HepG2 (cell line): ENCODE data around the gene LTA. TPM values are rescaled to one million over a fixed set of nuclear protein-coding genes. Genes with fewer than 3 reads are reported as not detected.
A peak's percentile ranks its signal among the peaks of the same experiment; 100 is the strongest.

Experiments used
- AKAP8 ChIP-seq: sonication (generic); formaldehyde crosslinking; IDR thresholded peaks from 2 replicates; pipeline ENCODE4 v1.5.1; 2020; ENCODE audit warnings: mild to moderate bottlenecking, missing genetic modification reagents
- ERF ChIP-seq: IDR thresholded peaks from 2 replicates; pipeline ENCODE4 v1.6.1; 2018; ENCODE audit warnings: missing biosample characterization, missing genetic modification reagents
- FOXA1 ChIP-seq, 2 experiments: fragments of 450-650 bp in 1 of 2; sonication (generic) in 1 of 2; formaldehyde crosslinking in 1 of 2; IDR thresholded peaks; 2 replicates each; pipeline versions ENCODE4 v1.4.0 to v1.6.1; 2016 to 2020; ENCODE audit warnings: missing genetic modification reagents in 1 of 2
- HOXA3 ChIP-seq: sonication (generic); formaldehyde crosslinking; IDR thresholded peaks from 2 replicates; pipeline ENCODE4 v1.5.0; 2020; ENCODE audit warnings: missing genetic modification reagents
- KDM5A ChIP-seq: fragments of 200-600 bp; sonication (generic); IDR thresholded peaks from 2 replicates; pipeline ENCODE4 v1.7.0; 2018; ENCODE audit warnings: antibody characterized with exemption, mild to moderate bottlenecking, low read length, borderline replicate concordance
- KDM5B ChIP-seq: sonication (generic); formaldehyde crosslinking; IDR thresholded peaks from 2 replicates; pipeline ENCODE4 v1.4.0; 2020; ENCODE audit warnings: missing genetic modification reagents, mild to moderate bottlenecking, borderline replicate concordance
- MTF1 ChIP-seq: sonication (generic); formaldehyde crosslinking; IDR thresholded peaks from 2 replicates; pipeline ENCODE4 v1.5.0; 2020; ENCODE audit warnings: missing genetic modification reagents
- MZF1 ChIP-seq: sonication (generic); formaldehyde crosslinking; IDR thresholded peaks from 2 replicates; pipeline ENCODE4 v1.8.1; 2023; ENCODE audit warnings: mild to moderate bottlenecking, missing genetic modification reagents, borderline replicate concordance
- NONO ChIP-seq, 2 experiments: fragments of 450-650 bp in 1 of 2; sonication (generic) in 1 of 2; formaldehyde crosslinking in 1 of 2; IDR thresholded peaks in 1 of 2; conservative IDR thresholded peaks in 1 of 2; 2 replicates each; pipeline versions ENCODE4 v1.6.1 to v1.8.0; 2017 to 2022; ENCODE audit warnings: mild to moderate bottlenecking in 1 of 2, missing genetic modification reagents in 1 of 2, moderate library complexity in 1 of 2
- SIX1 ChIP-seq: sonication (generic); formaldehyde crosslinking; IDR thresholded peaks from 2 replicates; pipeline ENCODE4 v1.4.0; 2020; ENCODE audit warnings: missing genetic modification reagents, borderline replicate concordance
- TEAD3 ChIP-seq: optimal IDR thresholded peaks from 2 replicates; pipeline ENCODE3; 2016; ENCODE audit warnings: borderline replicate concordance
- ZFP37 ChIP-seq: sonication (generic); formaldehyde crosslinking; IDR thresholded peaks from 2 replicates; pipeline ENCODE4 v1.4.0; 2020; ENCODE audit warnings: missing genetic modification reagents, borderline replicate concordance
- ZMYM2 ChIP-seq: sonication (generic); formaldehyde crosslinking; IDR thresholded peaks from 2 replicates; pipeline ENCODE4 v1.8.0; 2022; ENCODE audit warnings: mild to moderate bottlenecking, missing genetic modification reagents
- ZNF260 ChIP-seq: sonication (generic); formaldehyde crosslinking; IDR thresholded peaks from 2 replicates; pipeline ENCODE4 v1.4.0; 2020; ENCODE audit warnings: missing genetic modification reagents, low read depth, mild to moderate bottlenecking, borderline replicate concordance
- ZNF274 ChIP-seq: sonication (generic); formaldehyde crosslinking; IDR thresholded peaks from 2 replicates; pipeline ENCODE4 v1.5.1; 2020; ENCODE audit warnings: mild to moderate bottlenecking, missing genetic modification reagents
- ZNF326 ChIP-seq: sonication (generic); formaldehyde crosslinking; IDR thresholded peaks from 2 replicates; pipeline ENCODE4 v1.4.0; 2020; ENCODE audit warnings: missing genetic modification reagents, borderline replicate concordance
- ZNF333 ChIP-seq: sonication (generic); formaldehyde crosslinking; IDR thresholded peaks from 2 replicates; pipeline ENCODE4 v1.4.0; 2020; ENCODE audit warnings: mild to moderate bottlenecking, missing genetic modification reagents, borderline replicate concordance
- ZNF556 ChIP-seq: sonication (generic); formaldehyde crosslinking; IDR thresholded peaks from 2 replicates; pipeline ENCODE4 v1.4.0; 2020; ENCODE audit warnings: mild to moderate bottlenecking, missing genetic modification reagents, borderline replicate concordance
- ZNF558 ChIP-seq: sonication (generic); formaldehyde crosslinking; IDR thresholded peaks from 2 replicates; pipeline ENCODE4 v1.9.0; 2022; ENCODE audit warnings: mild to moderate bottlenecking, missing genetic modification reagents, borderline replicate concordance
- ZNF703 ChIP-seq: sonication (generic); formaldehyde crosslinking; IDR thresholded peaks from 2 replicates; pipeline ENCODE4 v1.5.1; 2020; ENCODE audit warnings: missing genetic modification reagents, mild to moderate bottlenecking, moderate library complexity, borderline replicate concordance
- ZNF780A ChIP-seq: sonication (generic); formaldehyde crosslinking; IDR thresholded peaks from 2 replicates; pipeline ENCODE4 v1.8.0; 2022; ENCODE audit warnings: mild to moderate bottlenecking, missing genetic modification reagents, moderate library complexity
- ZSCAN12 ChIP-seq: sonication (generic); formaldehyde crosslinking; IDR thresholded peaks from 2 replicates; pipeline ENCODE4 v1.9.0; 2021; ENCODE audit warnings: mild to moderate bottlenecking, missing genetic modification reagents
- polyA plus RNA-seq, 8 experiments: library from polyadenylated mRNA; depleted of rRNA in 3 of 8; stranded (reverse) in 7 of 8; unstranded in 1 of 8; fragments of >200 nt; fragmentation: Illumina TruSeq in 4 of 8; extraction: Trizol in 4 of 8; gene quantifications; 2 replicates each; pipeline versions ENCODE4 v1.2.1 to v1.2.3, GENCODE V29; 2011 to 2016; ENCODE audit warnings: low read depth in 4 of 8, missing spikeins in 1 of 8, mixed read lengths in 1 of 8; ENCODE audit not compliant: insufficient read depth in 1 of 8
- total RNA-seq, 5 experiments: library from RNA; depleted of rRNA; stranded (reverse); fragments of >200 nt; fragmentation: Illumina TruSeq; extraction: Trizol; gene quantifications; 2 replicates each; pipeline ENCODE4 v1.2.3, GENCODE V29; 2016; ENCODE audit warnings: low read depth in 1 of 5
- TF ChIP-seq, protein P1 (sequence below): sonication (generic); formaldehyde crosslinking; IDR thresholded peaks from 2 replicates; pipeline ENCODE4 v1.4.0; 2020; ENCODE audit warnings: missing genetic modification reagents
- TF ChIP-seq, protein P2 (sequence below): sonication (generic); formaldehyde crosslinking; IDR thresholded peaks from 2 replicates; pipeline ENCODE4 v1.8.1; 2023; ENCODE audit warnings: mild to moderate bottlenecking, inconsistent platforms, moderate library complexity, missing genetic modification reagents, borderline replicate concordance
- TF ChIP-seq, protein P3 (sequence below): sonication (generic); formaldehyde crosslinking; IDR thresholded peaks from 2 replicates; pipeline ENCODE4 v1.8.1; 2023; ENCODE audit warnings: mild to moderate bottlenecking, missing genetic modification reagents

The LTA gene
- total and polyA plus RNA-seq, 2 of the 13 experiments (the other 11 are each of a cell fraction or from before 2014, with no cell fraction given): 0.09 TPM; not detected in 1

DNA sequence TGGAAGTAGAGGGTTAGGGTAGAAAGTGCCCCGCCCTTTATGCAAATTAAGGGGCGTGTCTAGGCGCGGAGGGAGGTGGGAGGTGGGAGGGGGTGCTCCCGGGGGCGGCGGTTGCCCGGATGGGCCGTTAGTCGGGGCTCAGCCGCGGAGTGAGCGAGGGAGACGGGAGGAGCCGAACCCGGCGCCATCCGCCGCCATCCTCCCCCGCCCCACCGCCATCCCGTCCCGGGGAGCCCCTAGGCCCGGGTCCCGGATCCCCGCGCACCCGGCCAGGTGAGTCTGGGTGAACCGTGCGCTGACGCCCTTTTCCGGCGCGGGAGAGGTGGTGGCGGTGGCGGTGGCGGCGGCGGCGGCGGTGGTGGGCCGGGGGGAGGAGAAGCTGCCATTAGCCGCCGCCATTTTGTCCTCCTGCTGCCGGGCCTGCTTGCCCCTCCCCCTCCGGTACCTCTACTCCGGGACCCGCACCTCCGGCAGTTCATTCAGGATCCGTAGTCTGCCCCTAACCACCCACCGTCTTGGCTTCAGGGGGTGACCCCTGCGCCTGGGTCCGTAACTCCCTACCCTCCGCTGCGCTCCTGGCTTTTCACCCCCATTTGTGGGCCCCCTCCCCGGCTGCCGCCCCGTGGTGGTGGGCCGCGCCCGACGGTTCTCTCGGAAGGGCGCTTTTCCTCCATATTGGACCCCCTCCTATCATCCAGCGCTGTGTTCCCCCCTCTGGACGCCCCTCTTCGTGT lies 48.7 kb downstream of the LTA start, which contains the start of gene PRRC2A (continued):
- peak; percentile 91 for TF ChIP-seq ZNF558 (CRISPR knock-in tag)
- TF ChIP-seq ZNF260: no peak
- no peak for TF ChIP-seq ZNF780A (CRISPR knock-in tag)
- peak; percentile 80 for TF ChIP-seq ZNF274
- TF ChIP-seq ZSCAN12 (CRISPR knock-in tag): no peak
- peak; percentile 86; the same call in 1 of the 2 replicates for TF ChIP-seq ZNF333 (CRISPR knock-in tag)
- TF ChIP-seq, protein P1, sequence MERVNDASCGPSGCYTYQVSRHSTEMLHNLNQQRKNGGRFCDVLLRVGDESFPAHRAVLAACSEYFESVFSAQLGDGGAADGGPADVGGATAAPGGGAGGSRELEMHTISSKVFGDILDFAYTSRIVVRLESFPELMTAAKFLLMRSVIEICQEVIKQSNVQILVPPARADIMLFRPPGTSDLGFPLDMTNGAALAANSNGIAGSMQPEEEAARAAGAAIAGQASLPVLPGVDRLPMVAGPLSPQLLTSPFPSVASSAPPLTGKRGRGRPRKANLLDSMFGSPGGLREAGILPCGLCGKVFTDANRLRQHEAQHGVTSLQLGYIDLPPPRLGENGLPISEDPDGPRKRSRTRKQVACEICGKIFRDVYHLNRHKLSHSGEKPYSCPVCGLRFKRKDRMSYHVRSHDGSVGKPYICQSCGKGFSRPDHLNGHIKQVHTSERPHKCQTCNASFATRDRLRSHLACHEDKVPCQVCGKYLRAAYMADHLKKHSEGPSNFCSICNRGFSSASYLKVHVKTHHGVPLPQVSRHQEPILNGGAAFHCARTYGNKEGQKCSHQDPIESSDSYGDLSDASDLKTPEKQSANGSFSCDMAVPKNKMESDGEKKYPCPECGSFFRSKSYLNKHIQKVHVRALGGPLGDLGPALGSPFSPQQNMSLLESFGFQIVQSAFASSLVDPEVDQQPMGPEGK (CRISPR knock-in tag): peak; percentile 86
- TF ChIP-seq FOXA1 (IDR thresholded peaks at IDR 0.05): no peak
- no peak for TF ChIP-seq FOXA1 (CRISPR knock-in tag; IDR thresholded peaks at IDR 0.05)
- no peak for TF ChIP-seq ZNF326
- TF ChIP-seq ZNF703 (CRISPR knock-in tag): no peak; the same call in 1 of the 2 replicates
- TF ChIP-seq MTF1 (CRISPR knock-in tag): no peak
- no peak; the same call in 1 of the 2 replicates for TF ChIP-seq ZNF556 (CRISPR knock-in tag)
- TF ChIP-seq MZF1: no peak; the same call in 1 of the 2 replicates
- TF ChIP-seq TEAD3 (CRISPR knock-in tag): no peak
- TF ChIP-seq KDM5B (CRISPR knock-in tag): peak; percentile 65; the same call in 1 of the 2 replicates
- TF ChIP-seq ZMYM2 (CRISPR knock-in tag): no peak
- no peak for TF ChIP-seq AKAP8 (CRISPR knock-in tag)
- no peak for TF ChIP-seq NONO (IDR thresholded peaks at IDR 0.05)
- peak; percentile 57; the same call in 1 of the 2 replicates for TF ChIP-seq NONO (CRISPR knock-in tag; conservative IDR thresholded peaks at IDR 0.05)
- TF ChIP-seq KDM5A: peak; percentile 68
- TF ChIP-seq HOXA3 (CRISPR knock-in tag): peak; percentile 96
- TF ChIP-seq, protein P2, sequence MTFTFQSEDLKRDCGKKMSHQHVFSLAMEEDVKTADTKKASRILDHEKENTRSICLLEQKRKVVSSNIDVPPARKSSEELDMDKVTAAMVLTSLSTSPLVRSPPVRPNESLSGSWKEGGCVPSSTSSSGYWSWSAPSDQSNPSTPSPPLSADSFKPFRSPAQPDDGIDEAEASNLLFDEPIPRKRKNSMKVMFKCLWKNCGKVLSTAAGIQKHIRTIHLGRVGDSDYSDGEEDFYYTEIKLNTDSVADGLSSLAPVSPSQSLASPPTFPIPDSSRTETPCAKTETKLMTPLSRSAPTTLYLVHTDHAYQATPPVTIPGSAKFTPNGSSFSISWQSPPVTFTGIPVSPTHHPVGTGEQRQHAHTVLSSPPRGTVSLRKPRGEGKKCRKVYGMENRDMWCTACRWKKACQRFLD (CRISPR knock-in tag): no peak; the same call in 1 of the 2 replicates
- no peak for TF ChIP-seq SIX1 (CRISPR knock-in tag)
- TF ChIP-seq, protein P3, sequence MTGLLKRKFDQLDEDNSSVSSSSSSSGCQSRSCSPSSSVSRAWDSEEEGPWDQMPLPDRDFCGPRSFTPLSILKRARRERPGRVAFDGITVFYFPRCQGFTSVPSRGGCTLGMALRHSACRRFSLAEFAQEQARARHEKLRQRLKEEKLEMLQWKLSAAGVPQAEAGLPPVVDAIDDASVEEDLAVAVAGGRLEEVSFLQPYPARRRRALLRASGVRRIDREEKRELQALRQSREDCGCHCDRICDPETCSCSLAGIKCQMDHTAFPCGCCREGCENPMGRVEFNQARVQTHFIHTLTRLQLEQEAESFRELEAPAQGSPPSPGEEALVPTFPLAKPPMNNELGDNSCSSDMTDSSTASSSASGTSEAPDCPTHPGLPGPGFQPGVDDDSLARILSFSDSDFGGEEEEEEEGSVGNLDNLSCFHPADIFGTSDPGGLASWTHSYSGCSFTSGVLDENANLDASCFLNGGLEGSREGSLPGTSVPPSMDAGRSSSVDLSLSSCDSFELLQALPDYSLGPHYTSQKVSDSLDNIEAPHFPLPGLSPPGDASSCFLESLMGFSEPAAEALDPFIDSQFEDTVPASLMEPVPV (CRISPR knock-in tag): no peak; the same call in 1 of the 2 replicates
- no peak for TF ChIP-seq ZFP37 (CRISPR knock-in tag)
- TF ChIP-seq ERF (CRISPR knock-in tag): peak; percentile 68; the same call in 1 of the 2 replicates
